Esophagus muscularis mucosa (tissue), 4 donors: ENCODE measurements around the gene CLEC4E.

Source experiments
- EP300 ChIP-seq: sonication (generic); formaldehyde crosslinking; IDR thresholded peaks from one replicate; pipeline ENCODE4 v1.6.1; 2017; ENCODE audit warnings: antibody characterized with exemption
- POLR2A ChIP-seq: fragments of 450-650 bp; IDR thresholded peaks from one replicate; pipeline ENCODE4 v1.6.1; 2017; ENCODE audit warnings: antibody characterized with exemption, moderate library complexity, mild to moderate bottlenecking, low read depth
- POLR2AphosphoS5 ChIP-seq, 2 donors: sonication (generic); formaldehyde crosslinking; IDR thresholded peaks; one replicate each; pipeline ENCODE4 v1.6.1; 2017; ENCODE audit warnings: antibody characterized with exemption in 2 of 2
- TF ChIP-seq, protein P1 (sequence below), 3 experiments: fragments of 200-600 bp in 2 of 3; fragments of 450-650 bp in 1 of 3; sonication (generic) in 2 of 3; IDR thresholded peaks; one replicate each; pipeline ENCODE4 v1.5.1; 2017 to 2019; ENCODE audit warnings: antibody characterized with exemption in 3 of 3, mild to moderate bottlenecking in 2 of 3, moderate library complexity in 1 of 3

DNA sequence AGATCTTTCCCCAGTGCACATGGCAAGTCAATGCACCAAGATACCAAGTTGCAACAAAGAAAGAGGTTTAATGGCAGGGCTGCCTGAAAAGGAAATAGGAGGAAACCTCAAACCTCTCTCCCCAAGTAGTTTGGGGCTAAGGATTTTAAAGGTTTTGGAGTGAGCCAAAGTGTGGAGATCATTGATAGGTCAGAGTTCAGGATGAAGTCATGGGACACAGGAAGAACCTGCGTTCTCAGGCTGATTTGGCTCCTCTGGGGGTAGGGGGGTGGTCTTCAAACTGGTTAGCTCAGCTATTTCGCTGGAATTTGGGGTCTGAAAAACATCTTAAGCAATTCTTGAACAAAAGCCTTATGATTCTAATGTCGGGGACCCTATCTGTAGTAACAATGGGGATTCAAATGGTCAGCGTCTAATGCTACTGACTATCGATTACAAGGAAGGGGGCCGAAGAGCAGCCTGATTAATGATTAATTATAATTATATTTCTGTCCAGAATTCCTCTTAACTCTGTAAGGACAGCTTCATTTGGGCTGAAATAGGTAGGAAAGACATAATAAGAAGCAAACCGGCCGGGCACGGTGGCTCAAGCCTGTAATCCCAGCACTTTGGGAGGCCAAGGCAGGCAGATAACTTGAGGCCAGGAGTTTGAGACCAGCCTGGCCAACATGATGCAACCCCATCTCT, 40.5 kb upstream of the CLEC4E start:
- TF ChIP-seq POLR2A (no peak), POLR2AphosphoS5 (IDR thresholded peaks at IDR 0.05) (no peak), EP300 (no peak)
- TF ChIP-seq, protein P1, sequence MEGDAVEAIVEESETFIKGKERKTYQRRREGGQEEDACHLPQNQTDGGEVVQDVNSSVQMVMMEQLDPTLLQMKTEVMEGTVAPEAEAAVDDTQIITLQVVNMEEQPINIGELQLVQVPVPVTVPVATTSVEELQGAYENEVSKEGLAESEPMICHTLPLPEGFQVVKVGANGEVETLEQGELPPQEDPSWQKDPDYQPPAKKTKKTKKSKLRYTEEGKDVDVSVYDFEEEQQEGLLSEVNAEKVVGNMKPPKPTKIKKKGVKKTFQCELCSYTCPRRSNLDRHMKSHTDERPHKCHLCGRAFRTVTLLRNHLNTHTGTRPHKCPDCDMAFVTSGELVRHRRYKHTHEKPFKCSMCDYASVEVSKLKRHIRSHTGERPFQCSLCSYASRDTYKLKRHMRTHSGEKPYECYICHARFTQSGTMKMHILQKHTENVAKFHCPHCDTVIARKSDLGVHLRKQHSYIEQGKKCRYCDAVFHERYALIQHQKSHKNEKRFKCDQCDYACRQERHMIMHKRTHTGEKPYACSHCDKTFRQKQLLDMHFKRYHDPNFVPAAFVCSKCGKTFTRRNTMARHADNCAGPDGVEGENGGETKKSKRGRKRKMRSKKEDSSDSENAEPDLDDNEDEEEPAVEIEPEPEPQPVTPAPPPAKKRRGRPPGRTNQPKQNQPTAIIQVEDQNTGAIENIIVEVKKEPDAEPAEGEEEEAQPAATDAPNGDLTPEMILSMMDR (IDR thresholded peaks at IDR 0.05) = no peak
